Left hindlimb (tissue), 1 donor: ENCODE data around the gene CD82.
A peak's percentile ranks its signal among the peaks of the same experiment; 100 is the strongest.

Experiments used
- DNase-seq: peaks from one replicate; pipeline ENCODE4 v3.0.0-alpha.2; 2018

Gene CD82

DNA sequence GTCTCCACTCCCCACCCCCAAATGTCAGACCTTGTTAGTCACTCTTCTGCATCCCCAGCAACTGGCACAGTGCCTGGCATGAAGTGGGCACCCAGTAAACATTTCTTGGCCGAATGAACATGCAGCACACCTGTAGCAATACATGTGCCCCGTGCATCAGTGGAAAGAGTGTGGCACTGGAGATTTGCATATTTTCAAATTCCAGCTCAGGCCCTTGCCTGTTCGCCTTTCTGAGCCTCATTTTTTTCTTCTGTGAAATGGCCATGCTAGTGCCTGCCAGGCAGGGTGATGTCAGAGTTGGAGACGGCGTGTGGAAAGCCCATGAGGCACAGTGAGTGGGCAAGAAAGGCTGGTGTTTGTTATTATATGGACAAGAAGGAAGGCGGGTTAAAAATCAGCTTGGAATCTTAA lies 38.7 kb downstream of the CD82 start:
- no peak for DNase-seq

DNA sequence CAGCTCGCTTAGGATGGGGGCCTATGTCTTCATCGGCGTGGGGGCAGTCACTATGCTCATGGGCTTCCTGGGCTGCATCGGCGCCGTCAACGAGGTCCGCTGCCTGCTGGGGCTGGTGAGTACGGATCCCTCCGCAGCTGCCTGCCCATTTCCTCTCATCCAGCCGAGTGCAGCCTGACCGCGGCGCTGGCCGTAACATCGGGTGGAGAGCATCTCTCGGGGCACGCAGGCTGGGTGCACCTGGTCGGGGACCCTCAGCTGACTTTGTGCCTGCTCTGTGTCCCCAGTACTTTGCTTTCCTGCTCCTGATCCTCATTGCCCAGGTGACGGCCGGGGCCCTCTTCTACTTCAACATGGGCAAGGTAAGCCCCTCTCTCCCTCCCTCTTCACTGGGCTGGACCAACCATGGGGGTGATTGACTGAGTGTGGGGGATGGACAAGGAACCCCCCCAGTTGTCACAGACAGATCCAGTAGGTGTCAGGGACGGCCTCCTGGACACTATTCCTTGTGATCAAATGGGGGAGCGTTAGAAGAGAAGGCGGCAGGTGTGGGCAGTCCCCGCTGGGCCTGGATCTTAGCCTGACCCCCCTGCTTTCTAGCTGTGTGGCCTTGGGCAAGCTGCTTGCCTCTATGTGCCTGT lies 39.7 kb downstream of the CD82 start:
- DNase-seq, result no peak

- DNase-seq, result no peak
Measured at GRCh38 chr11:44605965-44606364, 40.5 kb downstream of the CD82 start.

DNA sequence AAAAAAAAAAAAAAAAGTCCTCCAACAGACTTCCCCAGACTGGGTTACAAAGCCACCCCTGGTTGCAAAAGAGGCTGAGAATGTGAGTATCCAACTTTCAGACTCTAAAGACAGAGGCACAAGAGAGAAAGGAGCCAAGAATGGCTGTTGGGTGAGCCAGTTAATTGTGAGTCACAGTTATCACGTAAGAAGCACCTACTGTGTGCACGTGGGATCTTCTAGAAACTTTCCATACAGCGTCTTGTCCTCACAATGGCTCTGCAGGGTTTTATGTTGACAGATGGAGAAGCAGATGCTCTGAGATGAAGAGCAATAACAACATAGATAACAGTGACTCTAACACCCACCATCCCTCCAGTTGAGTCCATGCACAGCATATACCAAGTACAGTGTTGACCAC lies 41.0 kb downstream of the CD82 start:
- DNase-seq, result no peak

DNA sequence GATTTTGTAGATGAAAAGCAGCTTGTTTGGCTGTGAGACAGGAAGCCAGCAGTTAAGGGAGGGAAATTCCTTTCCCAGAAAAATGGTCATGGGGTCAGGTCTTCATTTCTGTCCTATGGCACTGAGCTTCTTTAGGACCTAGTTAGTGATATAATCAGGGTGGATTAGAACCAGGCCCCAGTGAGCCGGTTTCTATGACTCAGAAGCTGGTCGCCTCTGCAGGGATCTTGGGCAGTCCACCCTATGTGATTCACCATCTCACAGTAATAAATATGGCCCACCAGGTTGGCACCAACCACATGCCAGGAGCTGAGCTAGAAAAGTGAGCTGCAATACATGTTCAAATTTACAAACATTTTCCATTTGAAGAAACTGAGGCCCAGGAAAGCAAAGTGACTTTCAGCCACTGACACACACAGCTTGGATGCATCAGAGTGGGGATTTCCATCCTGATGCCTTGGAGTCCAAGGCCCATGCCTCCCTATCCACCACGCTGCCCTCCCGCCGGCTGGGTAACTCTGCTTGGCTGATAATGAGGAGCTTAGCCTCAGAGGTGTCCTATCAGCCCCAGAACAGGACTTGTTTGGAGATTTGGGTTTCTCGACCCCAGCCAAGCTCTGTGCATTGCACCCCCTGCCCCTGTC lies 42.0 kb downstream of the CD82 start:
- no peak for DNase-seq

- DNase-seq, result no peak
Measured at GRCh38 chr11:44607987-44608386, 42.5 kb downstream of the CD82 start.

DNA sequence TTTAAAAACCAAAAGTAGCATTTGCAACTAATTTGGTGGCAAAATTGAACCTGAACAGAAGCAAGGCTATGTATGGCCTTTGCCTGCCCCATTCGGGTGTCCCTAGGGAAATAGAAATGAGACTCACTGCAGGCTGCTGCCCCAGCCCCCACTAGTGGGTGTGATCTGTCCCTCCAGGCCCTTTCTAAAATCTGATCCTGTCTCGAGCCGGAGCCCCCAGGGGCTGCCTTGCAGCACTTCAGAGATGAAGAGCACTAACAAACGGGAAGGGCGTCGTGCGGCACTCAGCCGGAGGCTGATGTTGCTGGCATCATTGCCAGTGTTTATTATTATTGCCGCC lies 43.2 kb downstream of the CD82 start:
- no peak for DNase-seq

- DNase-seq, result no peak
Measured at GRCh38 chr11:44608991-44609782, 43.7 kb downstream of the CD82 start.

- DNase-seq, result no peak
Measured at GRCh38 chr11:44609783-44610155, 44.3 kb downstream of the CD82 start.

DNA sequence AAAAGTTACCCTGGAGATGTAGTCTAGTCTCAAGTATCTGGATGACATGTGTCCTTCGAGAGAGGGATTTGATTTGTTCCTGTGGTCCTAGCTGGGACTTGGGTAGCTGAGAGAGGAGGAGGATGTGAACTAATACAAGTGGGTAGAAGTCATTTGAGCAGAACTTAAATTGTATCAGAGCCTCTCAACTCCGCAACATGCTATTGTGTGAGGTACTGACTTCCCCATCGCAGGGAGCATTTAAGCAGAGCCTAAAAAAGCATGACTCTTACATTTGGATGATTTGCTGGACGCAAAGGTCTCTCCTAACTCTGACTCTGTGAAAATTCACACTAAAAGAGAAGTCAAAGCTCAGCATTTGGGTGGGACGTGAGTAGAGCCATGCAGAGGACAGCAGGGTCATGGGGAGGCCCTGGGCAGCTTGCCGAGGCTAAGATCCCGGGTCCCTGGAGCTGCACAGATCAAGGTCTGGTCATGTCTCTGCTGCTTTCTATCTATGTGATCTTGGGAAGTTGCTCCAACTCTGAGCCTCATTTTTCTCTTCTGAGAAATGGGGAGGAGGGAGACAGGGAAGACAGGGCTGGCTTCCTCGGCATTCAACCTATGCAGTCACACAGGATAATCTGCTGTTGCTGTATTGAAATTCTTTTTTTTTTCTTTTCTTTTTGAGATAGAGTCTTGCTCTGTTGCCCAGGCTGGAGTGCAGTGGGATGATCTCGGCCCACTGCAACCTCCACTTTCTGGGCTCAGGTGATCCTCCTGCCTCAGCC lies 44.9 kb downstream of the CD82 start:
- DNase-seq, result no peak

GRCh38 chr11:44611088-44611487 lies 45.6 kb downstream of the CD82 start:
- DNase-seq, result no peak

DNA sequence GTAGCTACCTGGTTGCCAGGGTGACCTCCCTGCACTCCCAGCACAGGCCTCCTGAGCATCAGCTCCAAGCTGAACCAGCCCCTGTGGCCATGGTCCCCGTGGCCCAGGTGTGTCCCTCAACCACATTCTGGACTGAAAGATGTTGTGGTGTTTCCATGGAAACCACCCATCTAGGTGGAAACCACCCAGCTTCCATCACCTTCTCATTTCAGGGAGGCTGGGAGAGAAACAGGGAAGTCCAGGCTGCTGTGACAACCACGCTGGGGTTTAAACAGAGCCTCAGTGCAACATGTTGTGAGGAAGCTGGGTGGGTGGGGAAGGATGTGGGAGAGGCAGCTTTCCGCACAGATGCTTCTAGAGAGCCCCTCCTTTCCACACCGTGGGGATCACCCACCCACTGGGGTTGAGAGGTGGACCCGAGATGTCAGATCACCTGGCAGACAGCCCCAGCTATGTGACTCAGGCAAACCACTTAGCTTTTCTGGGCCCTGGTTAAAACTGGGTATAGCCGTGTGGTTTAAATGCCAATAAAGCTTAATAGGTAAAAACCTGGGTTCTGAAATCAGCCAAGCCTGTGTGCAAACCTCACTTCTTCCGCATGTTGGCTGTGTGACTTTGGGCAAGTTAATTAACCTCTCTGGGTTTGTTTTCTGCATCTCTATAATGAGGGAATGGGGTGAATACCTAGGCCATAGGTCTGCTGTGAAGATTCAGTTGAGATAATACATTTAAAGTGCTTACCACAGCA lies 46.4 kb downstream of the CD82 start:
- no peak for DNase-seq

DNA sequence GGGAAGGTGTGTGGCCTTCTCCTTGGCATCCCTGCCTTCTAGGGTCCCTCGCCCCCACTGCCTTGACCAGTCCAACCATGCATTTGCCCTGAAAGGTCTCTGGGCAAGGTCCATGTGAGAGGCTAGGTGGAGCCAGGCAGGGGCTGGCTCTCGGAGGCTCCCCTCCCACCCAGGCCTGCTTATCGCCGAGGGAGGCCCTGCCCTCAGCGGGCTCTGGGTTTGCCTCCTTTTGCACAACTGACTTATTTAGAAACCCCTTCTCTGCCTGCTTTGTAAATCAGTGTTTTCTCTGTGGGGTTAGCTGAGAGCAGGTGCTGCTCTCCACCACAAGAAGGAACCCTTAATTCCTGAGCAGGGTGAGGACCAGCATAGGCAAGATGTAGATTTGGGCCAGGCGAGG lies 47.7 kb downstream of the CD82 start:
- DNase-seq, result no peak

DNA sequence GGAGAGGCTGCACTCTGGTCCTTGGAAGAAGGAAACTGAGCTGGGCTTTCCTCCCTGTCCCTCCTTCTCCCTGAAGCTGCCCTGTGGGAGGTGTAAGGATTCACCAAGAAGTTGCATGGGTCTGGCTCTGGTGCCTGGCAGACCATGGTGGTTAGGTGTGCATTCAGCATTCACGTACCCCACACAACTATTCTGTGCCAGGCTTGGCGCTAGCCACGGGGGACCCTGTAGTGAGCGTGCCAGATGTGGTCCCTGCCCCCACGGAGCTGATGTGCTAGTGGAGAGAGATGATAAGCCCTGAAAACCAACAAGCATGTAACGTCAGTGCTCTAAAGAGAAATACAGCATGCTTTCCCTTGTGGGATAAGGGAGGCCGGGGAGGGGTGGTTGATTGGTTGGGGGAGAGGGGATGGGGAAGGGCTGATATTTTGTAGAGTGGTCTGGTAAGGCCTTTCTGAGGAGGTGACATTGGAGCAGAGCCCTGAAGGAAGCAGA lies 48.9 kb downstream of the CD82 start:
- no peak for DNase-seq

DNA sequence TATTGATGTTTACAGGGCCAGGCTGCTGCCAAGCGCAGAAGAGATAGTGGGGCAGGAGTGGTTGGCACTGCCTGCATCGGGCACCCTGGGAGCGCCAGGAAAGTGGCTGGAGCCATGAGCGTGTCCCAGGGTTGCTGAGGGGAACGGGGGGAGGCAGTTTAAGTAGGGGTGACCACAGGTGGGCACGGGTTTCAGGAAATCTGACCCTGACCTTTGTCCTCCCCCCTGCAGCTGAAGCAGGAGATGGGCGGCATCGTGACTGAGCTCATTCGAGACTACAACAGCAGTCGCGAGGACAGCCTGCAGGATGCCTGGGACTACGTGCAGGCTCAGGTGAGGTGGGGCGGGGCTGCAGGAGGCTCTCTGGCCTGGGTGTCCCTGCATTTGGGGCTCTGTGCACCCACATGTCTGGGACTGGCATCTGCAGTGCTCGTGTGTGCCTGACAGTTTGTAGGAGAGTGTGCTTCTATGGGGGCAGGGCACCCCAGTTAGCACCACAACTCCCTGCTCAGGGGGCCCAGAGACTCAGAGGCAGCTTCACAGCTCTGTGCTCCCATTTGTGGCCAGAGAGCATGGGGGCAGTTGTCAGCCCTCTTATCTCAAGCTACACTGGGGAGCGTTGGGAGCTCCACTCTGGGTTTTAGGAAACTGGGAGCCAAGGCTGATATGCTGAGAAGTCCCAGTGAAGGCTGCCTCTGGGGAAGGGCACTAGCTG lies 49.7 kb downstream of the CD82 start:
- peak; percentile 8 for DNase-seq

GRCh38 chr11:44615913-44616791 lies 50.7 kb downstream of the CD82 start:
- no peak for DNase-seq

GRCh38 chr11:44617671-44618461 lies 52.4 kb downstream of the CD82 start:
- DNase-seq, result no peak

DNA sequence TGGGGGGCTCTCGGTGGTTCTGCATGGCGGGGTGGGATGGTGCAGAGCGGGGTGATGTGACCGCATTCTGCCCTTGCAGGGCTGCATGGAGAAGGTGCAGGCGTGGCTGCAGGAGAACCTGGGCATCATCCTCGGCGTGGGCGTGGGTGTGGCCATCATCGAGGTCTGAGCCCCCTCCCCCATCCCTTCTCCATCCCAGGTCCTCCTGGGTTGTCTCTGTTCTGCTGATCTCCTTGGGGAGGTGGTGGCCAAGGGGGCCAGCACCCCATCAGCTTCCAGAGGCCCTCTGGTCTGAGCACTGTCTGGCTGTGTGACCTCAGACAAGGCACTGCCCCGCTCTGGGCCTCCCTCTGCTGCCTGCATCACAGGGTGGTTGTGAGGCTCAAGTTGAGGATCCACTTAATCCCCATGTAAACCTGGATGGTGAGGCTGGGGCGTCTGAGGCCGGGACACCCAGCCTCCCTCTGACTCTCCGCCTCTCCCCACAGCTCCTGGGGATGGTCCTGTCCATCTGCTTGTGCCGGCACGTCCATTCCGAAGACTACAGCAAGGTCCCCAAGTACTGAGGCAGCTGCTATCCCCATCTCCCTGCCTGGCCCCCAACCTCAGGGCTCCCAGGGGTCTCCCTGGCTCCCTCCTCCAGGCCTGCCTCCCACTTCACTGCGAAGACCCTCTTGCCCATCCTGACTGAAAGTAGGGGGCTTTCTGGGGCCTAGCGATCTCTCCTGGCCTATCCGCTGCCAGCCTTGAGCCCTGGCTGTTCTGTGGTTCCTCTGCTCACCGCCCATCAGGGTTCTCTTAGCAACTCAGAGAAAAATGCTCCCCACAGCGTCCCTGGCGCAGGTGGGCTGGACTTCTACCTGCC lies 53.3 kb downstream of the CD82 start:
- no peak for DNase-seq

GRCh38 chr11:44620328-44620725 lies 54.9 kb downstream of the CD82 start:
- DNase-seq, result no peak
